Measurements from ENCODE around the gene PMVK.

PMVK gene

GRCh38 chr1:154883919-154884868, 52.3 kb downstream of the PMVK start:
- peaks cover 44% of the 10 kb centered on the region for H3K27me3 ChIP-seq (replicated peaks; ENCODE audit: control insufficient read depth, insufficient read depth, low read length)
- H3K9me3 ChIP-seq (ENCODE audit: control insufficient read depth, low read length), result no peaks in the 10 kb centered on the region
- H3K36me3 ChIP-seq (ENCODE audit: control insufficient read depth, insufficient read depth, low read length, severe bottlenecking), result no peaks in the 10 kb centered on the region
- no peaks in the 10 kb centered on the region for H3K4me1 ChIP-seq (ENCODE audit: control insufficient read depth, insufficient read depth, low read length)
- no peak overlapping the region for H3K4me3 ChIP-seq (ENCODE audit: low read length)
- H3K9ac ChIP-seq (ENCODE audit: low read length), result no peak overlapping the region
- no peak for DNase-seq (ENCODE audit: low read depth)

- Histone ChIP-seq H3K36me3 (ENCODE audit: control insufficient read depth, insufficient read depth, low read length, severe bottlenecking) (no peaks in the 10 kb centered on the region), H3K9me3 (ENCODE audit: control insufficient read depth, low read length) (no peaks in the 10 kb centered on the region), H3K4me1 (ENCODE audit: control insufficient read depth, insufficient read depth, low read length) (peaks cover 3% of the 10 kb centered on the region), H3K4me3 (ENCODE audit: low read length) (no peak overlapping the region), H3K27me3 (replicated peaks; ENCODE audit: control insufficient read depth, insufficient read depth, low read length) (peaks cover 34% of the 10 kb centered on the region), H3K9ac (ENCODE audit: low read length) (no peak overlapping the region)
- no peak for DNase-seq (ENCODE audit: low read depth)
Measured at GRCh38 chr1:154881820-154882535, 54.5 kb downstream of the PMVK start.

- H3K4me1 ChIP-seq (ENCODE audit: control insufficient read depth, insufficient read depth, low read length), result peaks cover 6% of the 10 kb centered on the region
- no peak overlapping the region for H3K9ac ChIP-seq (ENCODE audit: low read length)
- H3K9me3 ChIP-seq (ENCODE audit: control insufficient read depth, low read length), result no peaks in the 10 kb centered on the region
- DNase-seq (ENCODE audit: low read depth), result no peak
- no peaks in the 10 kb centered on the region for H3K36me3 ChIP-seq (ENCODE audit: control insufficient read depth, insufficient read depth, low read length, severe bottlenecking)
- H3K27me3 ChIP-seq (replicated peaks; ENCODE audit: control insufficient read depth, insufficient read depth, low read length), result peaks cover 39% of the 10 kb centered on the region
- H3K4me3 ChIP-seq (ENCODE audit: low read length), result no peak overlapping the region
Measured at GRCh38 chr1:154880671-154881070, 55.8 kb downstream of the PMVK start.

GRCh38 chr1:154879038-154879421, 57.5 kb downstream of the PMVK start:
- DNase-seq (ENCODE audit: low read depth), result no peak
- Histone ChIP-seq H3K36me3 (ENCODE audit: control insufficient read depth, insufficient read depth, low read length, severe bottlenecking) (no peaks in the 10 kb centered on the region), H3K27me3 (replicated peaks; ENCODE audit: control insufficient read depth, insufficient read depth, low read length) (peaks cover 35% of the 10 kb centered on the region), H3K4me3 (ENCODE audit: low read length) (no peak overlapping the region), H3K9me3 (ENCODE audit: control insufficient read depth, low read length) (no peaks in the 10 kb centered on the region), H3K9ac (ENCODE audit: low read length) (no peak overlapping the region), H3K4me1 (ENCODE audit: control insufficient read depth, insufficient read depth, low read length) (peaks cover 6% of the 10 kb centered on the region)

GRCh38 chr1:154878371-154879037, 58.0 kb downstream of the PMVK start:
- DNase-seq (ENCODE audit: low read depth), result peak; percentile 86
- Histone ChIP-seq H3K9me3 (ENCODE audit: control insufficient read depth, low read length) (no peaks in the 10 kb centered on the region), H3K9ac (ENCODE audit: low read length) (no peak overlapping the region), H3K4me1 (ENCODE audit: control insufficient read depth, insufficient read depth, low read length) (peaks cover 6% of the 10 kb centered on the region), H3K27me3 (replicated peaks; ENCODE audit: control insufficient read depth, insufficient read depth, low read length) (peaks cover 35% of the 10 kb centered on the region), H3K36me3 (ENCODE audit: control insufficient read depth, insufficient read depth, low read length, severe bottlenecking) (no peaks in the 10 kb centered on the region), H3K4me3 (ENCODE audit: low read length) (no peak overlapping the region)

GRCh38 chr1:154877370-154877974, 59.0 kb downstream of the PMVK start:
- no peaks in the 10 kb centered on the region for H3K9me3 ChIP-seq (ENCODE audit: control insufficient read depth, low read length)
- no peak overlapping the region for H3K9ac ChIP-seq (ENCODE audit: low read length)
- peaks cover 6% of the 10 kb centered on the region for H3K4me1 ChIP-seq (ENCODE audit: control insufficient read depth, insufficient read depth, low read length)
- no peak for DNase-seq (ENCODE audit: low read depth)
- peaks cover 46% of the 10 kb centered on the region for H3K27me3 ChIP-seq (replicated peaks; ENCODE audit: control insufficient read depth, insufficient read depth, low read length)
- no peaks in the 10 kb centered on the region for H3K36me3 ChIP-seq (ENCODE audit: control insufficient read depth, insufficient read depth, low read length, severe bottlenecking)
- H3K4me3 ChIP-seq (ENCODE audit: low read length), result no peak overlapping the region

GRCh38 chr1:154876842-154877369, 59.6 kb downstream of the PMVK start:
- Histone ChIP-seq H3K9ac (ENCODE audit: low read length) (no peak overlapping the region), H3K27me3 (replicated peaks; ENCODE audit: control insufficient read depth, insufficient read depth, low read length) (peaks cover 48% of the 10 kb centered on the region), H3K4me1 (ENCODE audit: control insufficient read depth, insufficient read depth, low read length) (peaks cover 6% of the 10 kb centered on the region), H3K4me3 (ENCODE audit: low read length) (no peak overlapping the region), H3K36me3 (ENCODE audit: control insufficient read depth, insufficient read depth, low read length, severe bottlenecking) (no peaks in the 10 kb centered on the region), H3K9me3 (ENCODE audit: control insufficient read depth, low read length) (no peaks in the 10 kb centered on the region)
- DNase-seq (ENCODE audit: low read depth), result no peak

All from adipocyte (in vitro differentiated cells).